ENCODE measurements around the gene HRC.

HRC gene

GRCh38 chr19:49120868-49121267, 34.3 kb downstream of the HRC start:
- H3K36me3 ChIP-seq (ENCODE audit: control insufficient read depth in 2 of 2, insufficient read depth in 2 of 2, low read length in 2 of 2) = peaks cover 0 to 3% of the 10 kb centered on the region in 2 donors
- H3K4me1 ChIP-seq (ENCODE audit: control insufficient read depth, insufficient read depth, low read length) = peaks cover 28% of the 10 kb centered on the region
- H3K27me3 ChIP-seq (ENCODE audit: control insufficient read depth in 1 of 2, insufficient read depth in 2 of 2, low read length in 2 of 2) = no peaks in the 10 kb centered on the region
- no peak overlapping the region for H3K9ac ChIP-seq (ENCODE audit: low read length in 2 of 2)
- no peak overlapping the region for H3K4me3 ChIP-seq (ENCODE audit: low read length in 2 of 2)
- no peak overlapping the region for H3K27ac ChIP-seq (ENCODE audit: low read length)
- H3K9me3 ChIP-seq (ENCODE audit: control insufficient read depth in 2 of 2, low read length in 2 of 2) = no peaks in the 10 kb centered on the region

DNA sequence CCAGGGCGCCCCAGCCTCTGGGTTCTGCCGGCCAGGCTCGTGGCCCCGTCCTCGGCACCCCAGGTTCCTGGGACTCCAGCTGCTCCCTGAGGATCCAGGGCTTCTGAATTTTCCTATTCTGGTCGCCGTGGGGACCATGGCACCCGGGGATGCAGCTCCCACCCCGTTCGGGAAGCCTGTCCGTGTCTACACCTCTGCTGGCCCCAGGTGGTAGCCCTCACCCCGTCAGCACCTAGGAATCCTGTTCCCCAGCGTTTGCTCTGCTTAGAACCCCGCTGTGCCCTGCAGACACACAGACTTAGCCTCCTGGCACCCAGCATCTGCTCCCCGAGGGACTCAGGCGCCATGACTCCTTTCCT, 34.9 kb downstream of the HRC start:
- Histone ChIP-seq H3K27ac (ENCODE audit: low read length) (no peak overlapping the region), H3K9ac (ENCODE audit: low read length in 2 of 2) (no peak overlapping the region), H3K27me3 (ENCODE audit: control insufficient read depth in 1 of 2, insufficient read depth in 2 of 2, low read length in 2 of 2) (no peaks in the 10 kb centered on the region), H3K9me3 (ENCODE audit: control insufficient read depth in 2 of 2, low read length in 2 of 2) (no peaks in the 10 kb centered on the region), H3K4me3 (ENCODE audit: low read length in 2 of 2) (peak overlapping the region in 1 of 2 donors; percentile 57), H3K4me1 (ENCODE audit: control insufficient read depth, insufficient read depth, low read length) (peaks cover 26% of the 10 kb centered on the region), H3K36me3 (ENCODE audit: control insufficient read depth in 2 of 2, insufficient read depth in 2 of 2, low read length in 2 of 2) (peaks cover 0 to 3% of the 10 kb centered on the region in 2 donors)

- Histone ChIP-seq H3K27me3 (ENCODE audit: control insufficient read depth in 1 of 2, insufficient read depth in 2 of 2, low read length in 2 of 2) (no peaks in the 10 kb centered on the region), H3K4me1 (ENCODE audit: control insufficient read depth, insufficient read depth, low read length) (peaks cover 26% of the 10 kb centered on the region), H3K9ac (ENCODE audit: low read length in 2 of 2) (peak within 1 kb of the TSS; percentile 71 to 74)
These were observed 35.5 kb downstream of the HRC start, which contains the start of gene PPFIA3 for GRCh38 chr19:49119411-49120324. PPFIA3 (plus strand) TSS chr19:49119544; CDS start chr19:49127874, 8,330 bp downstream.

DNA sequence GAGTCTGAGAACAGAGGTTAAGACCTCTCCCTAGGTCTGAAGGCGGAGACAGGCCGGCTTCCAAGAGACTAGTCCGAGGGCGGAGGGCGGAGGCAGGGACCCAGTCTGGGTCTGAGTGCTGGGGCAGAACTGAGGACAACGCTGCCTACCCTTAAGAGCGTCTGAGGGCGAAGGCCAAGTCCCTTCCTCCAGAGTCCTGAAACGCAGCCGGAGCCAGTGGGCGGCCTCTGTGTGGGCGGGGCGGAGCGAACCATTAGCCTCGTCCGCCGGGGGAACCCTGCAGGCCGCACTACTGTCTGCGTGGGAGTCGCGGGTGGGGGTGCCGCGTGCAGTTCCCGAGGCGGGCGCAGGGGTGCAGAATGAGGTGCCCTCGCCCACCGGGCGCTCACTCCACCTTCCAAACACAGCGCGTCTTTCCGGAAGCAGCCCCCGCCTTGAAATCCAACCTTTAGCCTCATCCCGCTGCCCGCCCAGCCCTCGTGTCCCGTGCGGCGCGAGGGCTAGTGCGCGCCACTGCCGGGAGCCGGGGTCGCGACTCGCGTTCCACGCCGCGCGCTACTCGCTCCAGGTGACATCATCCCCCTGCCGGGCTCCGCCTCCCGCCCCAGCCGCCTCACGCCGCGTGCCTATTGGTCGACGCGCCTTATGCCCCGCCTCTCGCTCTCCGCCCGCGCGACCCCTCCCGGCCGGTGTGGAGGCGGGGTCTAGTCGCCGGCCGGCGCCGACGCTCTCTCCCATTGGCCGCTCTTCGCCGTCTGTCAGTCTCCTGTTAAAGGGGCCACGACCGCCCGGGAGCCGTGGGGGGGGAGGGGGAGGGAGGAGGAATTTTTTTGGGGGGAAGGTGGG, 36.4 kb downstream of the HRC start, which contains the start of gene C19orf73:
Gene C19orf73, minus strand, starts transcription at position 579 of the 846 bp plus-strand sequence. Its CDS starts 121 bp downstream, at position 458.
- H3K36me3 ChIP-seq (ENCODE audit: control insufficient read depth in 2 of 2, insufficient read depth in 2 of 2, low read length in 2 of 2) = peaks cover 0 to 3% of the 10 kb centered on the region in 2 donors
- H3K27ac ChIP-seq (ENCODE audit: low read length) = peak within 1 kb of the TSS; percentile 84
- no peaks in the 10 kb centered on the region for H3K27me3 ChIP-seq (ENCODE audit: control insufficient read depth in 1 of 2, insufficient read depth in 2 of 2, low read length in 2 of 2)
- H3K9me3 ChIP-seq (ENCODE audit: control insufficient read depth in 2 of 2, low read length in 2 of 2) = no peaks in the 10 kb centered on the region
- H3K4me1 ChIP-seq (ENCODE audit: control insufficient read depth, insufficient read depth, low read length) = peaks cover 29% of the 10 kb centered on the region
- H3K4me3 ChIP-seq (ENCODE audit: low read length in 2 of 2) = peak within 1 kb of the TSS; percentile 76 to 78
- peak within 1 kb of the TSS; percentile 71 to 74 for H3K9ac ChIP-seq (ENCODE audit: low read length in 2 of 2)

More at GRCh38 chr19:49119411-49120324, 35.5 kb downstream of the HRC start, which contains the start of gene PPFIA3:
- Histone ChIP-seq H3K36me3 (ENCODE audit: control insufficient read depth in 2 of 2, insufficient read depth in 2 of 2, low read length in 2 of 2) (peaks cover 0 to 3% of the 10 kb centered on the region in 2 donors), H3K9me3 (ENCODE audit: control insufficient read depth in 2 of 2, low read length in 2 of 2) (no peaks in the 10 kb centered on the region), H3K4me3 (ENCODE audit: low read length in 2 of 2) (peak within 1 kb of the TSS; percentile 76 to 78), H3K27ac (ENCODE audit: low read length) (peak within 1 kb of the TSS; percentile 84)

- H3K36me3 ChIP-seq (ENCODE audit: control insufficient read depth in 2 of 2, insufficient read depth in 2 of 2, low read length in 2 of 2) = peaks cover 0 to 3% of the 10 kb centered on the region in 2 donors
- H3K4me1 ChIP-seq (ENCODE audit: control insufficient read depth, insufficient read depth, low read length) = peaks cover 32% of the 10 kb centered on the region
- H3K4me3 ChIP-seq (ENCODE audit: low read length in 2 of 2) = peak overlapping the region; percentile 76 to 78
- peak overlapping the region; percentile 42 to 74 for H3K9ac ChIP-seq (ENCODE audit: low read length in 2 of 2)
- H3K27ac ChIP-seq (ENCODE audit: low read length) = peak overlapping the region; percentile 84
- H3K9me3 ChIP-seq (ENCODE audit: control insufficient read depth in 2 of 2, low read length in 2 of 2) = no peaks in the 10 kb centered on the region
- H3K27me3 ChIP-seq (ENCODE audit: control insufficient read depth in 1 of 2, insufficient read depth in 2 of 2, low read length in 2 of 2) = no peaks in the 10 kb centered on the region
These were observed 37.3 kb downstream of the HRC start for GRCh38 chr19:49117677-49118564.

DNA sequence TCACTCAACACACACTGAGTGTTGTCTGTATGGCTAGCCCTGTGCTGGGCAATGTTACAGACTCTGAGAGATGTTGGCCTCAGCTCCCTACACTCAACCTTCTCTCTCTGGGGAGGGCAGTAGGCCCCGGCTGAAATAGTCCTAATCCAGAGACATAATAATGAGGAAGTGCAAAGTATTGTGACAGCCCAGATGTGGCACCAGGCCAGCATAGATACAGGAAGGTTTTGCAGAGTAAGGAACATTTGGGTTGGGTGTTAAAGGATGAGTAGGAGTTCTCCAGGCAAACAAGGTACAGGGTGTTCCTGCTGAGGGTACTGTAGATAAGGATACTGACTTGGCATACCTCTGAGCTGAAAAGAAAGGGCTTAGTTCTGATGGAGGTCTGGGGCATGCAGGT, 38.7 kb downstream of the HRC start:
- H3K9ac ChIP-seq (ENCODE audit: low read length in 2 of 2) = no peak overlapping the region
- no peaks in the 10 kb centered on the region for H3K9me3 ChIP-seq (ENCODE audit: control insufficient read depth in 2 of 2, low read length in 2 of 2)
- peaks cover 0 to 3% of the 10 kb centered on the region in 2 donors for H3K36me3 ChIP-seq (ENCODE audit: control insufficient read depth in 2 of 2, insufficient read depth in 2 of 2, low read length in 2 of 2)
- peaks cover 35% of the 10 kb centered on the region for H3K4me1 ChIP-seq (ENCODE audit: control insufficient read depth, insufficient read depth, low read length)
- H3K27me3 ChIP-seq (ENCODE audit: control insufficient read depth in 1 of 2, insufficient read depth in 2 of 2, low read length in 2 of 2) = no peaks in the 10 kb centered on the region
- H3K27ac ChIP-seq (ENCODE audit: low read length) = no peak overlapping the region
- H3K4me3 ChIP-seq (ENCODE audit: low read length in 2 of 2) = no peak overlapping the region

DNA sequence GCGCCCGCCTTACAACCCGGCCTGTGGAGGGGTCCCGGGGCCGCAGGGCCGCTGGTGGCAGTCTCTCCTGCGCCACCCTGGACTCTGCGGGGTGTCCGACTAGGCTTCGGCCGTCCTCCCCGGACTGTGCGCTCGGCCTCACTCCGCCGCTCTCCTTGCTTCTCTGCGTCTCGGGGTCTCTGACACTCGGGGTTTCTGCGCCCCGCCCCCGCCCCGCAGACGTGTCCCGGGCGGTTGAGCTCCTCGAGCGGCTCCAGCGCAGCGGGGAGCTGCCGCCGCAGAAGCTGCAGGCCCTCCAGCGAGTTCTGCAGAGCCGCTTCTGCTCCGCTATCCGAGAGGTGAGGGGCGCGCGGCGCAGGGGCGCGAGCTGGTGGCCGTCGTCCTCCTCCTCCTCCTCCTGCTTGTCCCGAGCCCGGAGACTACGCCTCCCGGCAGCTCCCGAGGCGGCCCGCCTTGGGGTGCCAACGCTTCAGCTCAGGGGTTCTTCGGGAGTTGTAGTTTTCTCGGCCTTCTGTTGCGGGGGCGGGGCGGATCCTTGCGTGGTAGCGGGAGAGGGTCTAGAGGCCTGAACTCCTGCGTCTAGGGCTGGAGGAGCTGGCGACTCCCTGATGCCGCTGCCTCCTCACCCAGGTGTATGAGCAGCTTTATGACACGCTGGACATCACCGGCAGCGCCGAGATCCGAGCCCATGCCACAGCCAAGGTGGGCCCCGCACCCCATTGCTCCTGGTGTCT, 40.4 kb downstream of the HRC start:
- Histone ChIP-seq H3K9me3 (ENCODE audit: control insufficient read depth in 2 of 2, low read length in 2 of 2) (no peaks in the 10 kb centered on the region), H3K4me3 (ENCODE audit: low read length in 2 of 2) (peak overlapping the region; percentile 54 to 82), H3K9ac (ENCODE audit: low read length in 2 of 2) (peak overlapping the region in 1 of 2 donors; percentile 42), H3K36me3 (ENCODE audit: control insufficient read depth in 2 of 2, insufficient read depth in 2 of 2, low read length in 2 of 2) (peaks cover 0 to 3% of the 10 kb centered on the region in 2 donors), H3K4me1 (ENCODE audit: control insufficient read depth, insufficient read depth, low read length) (peaks cover 33% of the 10 kb centered on the region), H3K27ac (ENCODE audit: low read length) (peak overlapping the region; percentile 41), H3K27me3 (ENCODE audit: control insufficient read depth in 1 of 2, insufficient read depth in 2 of 2, low read length in 2 of 2) (no peaks in the 10 kb centered on the region)

DNA sequence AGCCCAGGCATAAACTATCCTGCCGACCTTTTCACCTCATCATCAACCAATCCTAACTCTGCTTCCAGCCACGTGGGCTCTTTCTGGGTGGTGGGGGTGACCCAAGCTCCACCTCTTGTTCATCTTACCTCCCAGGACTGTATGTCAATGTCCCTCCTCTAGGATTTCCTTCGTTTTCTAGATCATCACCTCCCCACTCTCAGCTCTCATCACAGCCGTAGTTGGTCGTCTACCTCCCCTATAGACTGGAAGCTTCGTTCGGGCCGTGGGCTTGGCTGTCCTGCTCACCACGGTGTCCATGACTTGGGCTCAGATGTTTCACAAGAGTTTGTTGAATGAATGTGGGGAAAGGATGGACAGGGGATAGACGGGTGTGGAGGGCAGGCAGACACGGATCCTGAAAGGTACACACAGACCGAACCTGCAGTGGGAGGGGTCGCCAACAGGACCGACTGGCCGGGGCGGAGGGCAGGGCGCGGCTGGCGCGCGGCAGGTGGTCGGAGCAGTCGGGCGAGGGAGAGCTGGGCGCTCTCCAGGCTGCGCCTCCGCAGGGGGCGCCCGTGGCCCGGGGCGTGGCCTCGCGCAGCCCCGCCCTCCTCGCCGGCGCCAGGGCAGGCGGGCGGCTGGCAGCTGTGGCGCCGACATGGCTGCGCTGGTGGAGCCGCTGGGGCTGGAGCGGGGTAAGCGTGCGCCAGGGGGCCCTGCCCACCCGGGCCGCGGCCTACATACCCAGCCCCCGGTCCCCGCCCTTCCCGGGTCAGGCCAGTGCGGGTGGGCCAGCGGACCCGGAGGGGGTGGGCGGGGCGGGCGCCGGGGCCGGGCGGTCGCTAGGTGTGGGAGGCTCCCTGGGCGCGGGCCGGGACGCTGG, 41.2 kb downstream of the HRC start, which contains the start of gene LIN7B:
Gene LIN7B, plus strand, starts transcription at position 609 of the 868 bp plus-strand sequence. Its CDS starts 35 bp downstream, at position 644.
- H3K9me3 ChIP-seq (ENCODE audit: control insufficient read depth in 2 of 2, low read length in 2 of 2) = no peaks in the 10 kb centered on the region
- peaks cover 27% of the 10 kb centered on the region for H3K4me1 ChIP-seq (ENCODE audit: control insufficient read depth, insufficient read depth, low read length)
- peak within 1 kb of the TSS; percentile 46 for H3K27ac ChIP-seq (ENCODE audit: low read length)
- no peaks in the 10 kb centered on the region for H3K27me3 ChIP-seq (ENCODE audit: control insufficient read depth in 1 of 2, insufficient read depth in 2 of 2, low read length in 2 of 2)
- H3K4me3 ChIP-seq (ENCODE audit: low read length in 2 of 2) = peak within 1 kb of the TSS; percentile 56 to 82
- peaks cover 2 to 3% of the 10 kb centered on the region in 2 donors for H3K36me3 ChIP-seq (ENCODE audit: control insufficient read depth in 2 of 2, insufficient read depth in 2 of 2, low read length in 2 of 2)
- peak within 1 kb of the TSS; percentile 26 to 47 for H3K9ac ChIP-seq (ENCODE audit: low read length in 2 of 2)

Measured in stomach smooth muscle (tissue), 2 donors.